Upper lobe of right lung (tissue), 1 donor: ENCODE data around the gene TXNRD1. TPM values are rescaled to one million over a fixed set of nuclear protein-coding genes. Genes with fewer than 3 reads are reported as not detected.
"Not testable (repeated sequence)": the region's sequence is repeated elsewhere in the genome, so short reads cannot be mapped to it uniquely, and the experiment has no call there.

Experiments used
- ATAC-seq: fragments of 200-7000 bp; cut with Tn5 transposase; one replicate; pipeline ENCODE4 v1.9.1; 2020; ENCODE audit warnings: mild to moderate bottlenecking, moderate library complexity
- DNase-seq: peaks from one replicate; pipeline ENCODE4 v3.0.0-alpha.2; 2020
- H3K27ac ChIP-seq: fragments of 200-600 bp; one replicate; pipeline ENCODE4 v1.8.0; 2022
- H3K27me3 ChIP-seq: fragments of 200-600 bp; one replicate; pipeline ENCODE4 v1.8.0; 2022; ENCODE audit warnings: mild to moderate bottlenecking
- H3K36me3 ChIP-seq: fragments of 200-600 bp; one replicate; pipeline ENCODE4 v1.8.0; 2022
- H3K4me1 ChIP-seq: fragments of 200-600 bp; one replicate; pipeline ENCODE4 v1.8.0; 2022
- H3K4me3 ChIP-seq: fragments of 200-600 bp; one replicate; pipeline ENCODE4 v1.8.0; 2022; ENCODE audit warnings: mild to moderate bottlenecking
- H3K9me3 ChIP-seq: fragments of 200-600 bp; one replicate; pipeline ENCODE4 v1.8.0; 2022
- CTCF ChIP-seq: fragments of 200-600 bp; IDR thresholded peaks from one replicate; pipeline ENCODE4 v1.8.0; 2022; ENCODE audit warnings: antibody characterized with exemption
- intact Hi-C: fragments of 100-400 bp; cut with DNase I; formaldehyde crosslinking; loops from one replicate; pipeline ENCODE4 v1.11.0; 2022
- total RNA-seq: library from RNA; stranded (reverse); fragmentation: NEBNext Ultra II Directional; extraction: Animal tissue kit (Norgen Biotek cat#: 25700); gene quantifications from one replicate; pipeline ENCODE4 v1.2.1, GENCODE V29; 2021
- donor health status: DM: no; HTN: yes; CAD: no; lungs with severe emphysema.

Gene TXNRD1
- total RNA-seq, 1 donor from 2014 or later: 161 TPM

DNA sequence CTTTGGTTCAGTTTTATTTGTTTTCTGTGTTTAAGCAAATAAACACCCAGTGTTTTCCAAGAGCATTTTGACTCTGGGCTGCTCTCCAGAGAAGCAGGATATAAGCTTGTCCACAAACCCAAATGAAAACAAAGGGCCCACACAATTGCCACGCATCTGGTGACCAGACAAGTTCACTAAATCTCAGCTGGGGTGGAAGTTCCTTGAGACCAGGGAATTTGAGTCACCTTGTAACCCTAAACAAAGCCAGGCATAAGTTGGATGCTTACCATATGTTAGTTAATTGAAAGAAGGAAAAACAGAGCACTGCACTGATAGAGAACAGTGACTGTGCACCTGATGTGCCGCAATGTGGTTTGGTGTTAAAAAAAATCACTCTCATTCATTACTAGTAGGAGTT lies 1.6 kb upstream of the TXNRD1 start:
- TF ChIP-seq CTCF: no peak
- no peak for DNase-seq
- intact Hi-C loops: no loop called here

GRCh38 chr12:104216521-104216924 lies 944 bp downstream of the TXNRD1 start:
- Histone ChIP-seq H3K4me3 (peak overlapping the region; percentile 82), H3K9me3 (no peaks in the 10 kb centered on the region), H3K27me3 (no peaks in the 10 kb centered on the region), H3K27ac (peak overlapping the region; percentile 89), H3K4me1 (peaks cover 30% of the 10 kb centered on the region), H3K36me3 (no peaks in the 10 kb centered on the region)
- no peak for TF ChIP-seq CTCF
- no peak for ATAC-seq
- no peak for DNase-seq
- intact Hi-C loops: loop anchor here (5.0 kb wide), 2 partner anchors 71 to 141 kb away; no protein-coding TSS in a partner anchor

More for the DNA sequence above, 1.6 kb upstream of the TXNRD1 start:
- H3K9me3 ChIP-seq: no peaks in the 10 kb centered on the region
- H3K4me1 ChIP-seq: peaks cover 14% of the 10 kb centered on the region
- H3K36me3 ChIP-seq: no peaks in the 10 kb centered on the region
- H3K4me3 ChIP-seq: no peak overlapping the region
- ATAC-seq: no peak
- H3K27me3 ChIP-seq: no peaks in the 10 kb centered on the region
- H3K27ac ChIP-seq: no peak overlapping the region

DNA sequence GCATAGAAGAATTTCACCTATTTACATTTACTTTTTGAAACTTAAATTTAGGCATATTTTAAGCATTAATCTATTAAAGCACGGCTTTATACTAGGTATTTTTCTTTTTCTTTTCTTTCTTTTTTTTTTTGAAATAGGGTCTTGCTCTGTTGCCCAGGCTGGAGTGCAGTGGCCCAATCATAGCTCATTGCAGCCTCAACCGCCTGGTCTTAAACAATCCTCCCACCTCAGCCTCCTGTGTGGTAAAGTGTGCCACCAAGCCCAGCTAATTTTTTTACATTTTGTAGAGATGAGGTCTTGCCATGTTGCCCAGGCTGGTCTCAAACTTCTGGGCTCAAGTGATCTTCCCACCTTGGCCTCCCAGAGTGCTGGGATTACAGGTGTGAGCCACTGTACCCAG lies 2.9 kb downstream of the TXNRD1 start:
- H3K27ac ChIP-seq: peak overlapping the region; percentile 69
- intact Hi-C loops: loop anchor here (5.0 kb wide), 2 partner anchors 69 to 139 kb away; no protein-coding TSS in a partner anchor
- H3K4me1 ChIP-seq: peaks cover 32% of the 10 kb centered on the region
- DNase-seq, H3K27me3 ChIP-seq, ATAC-seq, H3K36me3 ChIP-seq, H3K9me3 ChIP-seq, H3K4me3 ChIP-seq: not testable (repeated sequence)

GRCh38 chr12:104218935-104219334 lies 3.4 kb downstream of the TXNRD1 start:
- intact Hi-C loops: loop anchor here (5.0 kb wide), 2 partner anchors 68 to 138 kb away; no protein-coding TSS in a partner anchor
- no peak for TF ChIP-seq CTCF
- Histone ChIP-seq H3K4me3 (no peak overlapping the region), H3K27me3 (no peaks in the 10 kb centered on the region), H3K36me3 (no peaks in the 10 kb centered on the region), H3K4me1 (peaks cover 32% of the 10 kb centered on the region), H3K27ac (peak overlapping the region; percentile 69), H3K9me3 (no peaks in the 10 kb centered on the region)
- ATAC-seq (no peak), DNase-seq (no peak)

GRCh38 chr12:104219361-104219892 lies 3.8 kb downstream of the TXNRD1 start:
- Histone ChIP-seq H3K36me3 (no peaks in the 10 kb centered on the region), H3K27me3 (no peaks in the 10 kb centered on the region), H3K9me3 (no peaks in the 10 kb centered on the region), H3K27ac (peak overlapping the region; percentile 69), H3K4me3 (no peak overlapping the region), H3K4me1 (peaks cover 32% of the 10 kb centered on the region)
- no peak for DNase-seq
- ATAC-seq: peak; percentile 64
- no peak for TF ChIP-seq CTCF
- intact Hi-C loops: loop anchor here (5.0 kb wide), 2 partner anchors 68 to 138 kb away; no protein-coding TSS in a partner anchor

- no peak for TF ChIP-seq CTCF
- Histone ChIP-seq H3K4me1 (peaks cover 32% of the 10 kb centered on the region), H3K27me3 (no peaks in the 10 kb centered on the region), H3K4me3 (no peak overlapping the region), H3K9me3 (no peaks in the 10 kb centered on the region), H3K27ac (peak overlapping the region; percentile 69), H3K36me3 (no peaks in the 10 kb centered on the region)
- DNase-seq (no peak), ATAC-seq (peak; percentile 48)
- intact Hi-C loops: loop anchor here (5.0 kb wide), 2 partner anchors 67 to 137 kb away; no protein-coding TSS in a partner anchor
Observed at GRCh38 chr12:104219908-104220404, 4.4 kb downstream of the TXNRD1 start.
